ENCODE data around the gene ADRA2C.

GRCh38 chr4:3762264-3762663 lies 3.9 kb upstream of the ADRA2C start:
- TF ChIP-seq CTCF (conservative IDR thresholded peaks at IDR 0.05; ENCODE audit: low read length) (no peak), EZH2phosphoT487 (IDR thresholded peaks at IDR 0.05; ENCODE audit: borderline replicate concordance, low read depth, low read length) (no peak)

Measured in OCI-LY7 (cell line).